ENCODE measurements around the gene CMTM4.

CMTM4 gene

GRCh38 chr16:66566051-66566901 lies 130.3 kb downstream of the CMTM4 start, which contains the start of gene CMTM1:
CMTM1 (plus strand) TSS chr16:66566439; CDS start chr16:66566514, 75 bp downstream.
- no peak for DNase-seq (ENCODE audit: low read depth)
